Suprapubic skin (tissue), 4 donors: Measurements from ENCODE around the gene LRRC18.

Source experiments
- CTCF ChIP-seq, 2 donors: fragments of 200-600 bp in 1 of 2; fragments of 450-650 bp in 1 of 2; sonication (generic) in 1 of 2; IDR thresholded peaks; one replicate each; pipeline ENCODE4 v1.5.1; 2016 to 2019; ENCODE audit warnings: antibody characterized with exemption in 2 of 2, mild to moderate bottlenecking in 1 of 2, moderate library complexity in 1 of 2
- EP300 ChIP-seq: sonication (generic); formaldehyde crosslinking; IDR thresholded peaks from one replicate; pipeline ENCODE4 v1.6.1; 2017; ENCODE audit warnings: antibody characterized with exemption
- POLR2A ChIP-seq, 2 donors: fragments of 450-650 bp; IDR thresholded peaks; one replicate each; pipeline ENCODE4 v1.6.1; 2017; ENCODE audit warnings: antibody characterized with exemption in 2 of 2, mild to moderate bottlenecking in 2 of 2, moderate library complexity in 2 of 2
- POLR2AphosphoS5 ChIP-seq, 3 donors: sonication (generic); formaldehyde crosslinking; IDR thresholded peaks; one replicate each; pipeline ENCODE4 v1.6.1; 2017; ENCODE audit warnings: antibody characterized with exemption in 3 of 3

GRCh38 chr10:48965460-48965859 is 25.8 kb upstream of the LRRC18 start:
- TF ChIP-seq CTCF (IDR thresholded peaks at IDR 0.05) (no peak), POLR2AphosphoS5 (IDR thresholded peaks at IDR 0.05) (no peak), EP300 (no peak), POLR2A (IDR thresholded peaks at IDR 0.05) (no peak)
